ENCODE results near the gene PRSS50.
"Not testable (repeated sequence)": the region's sequence is repeated elsewhere in the genome, so short reads cannot be mapped to it uniquely, and the experiment has no call there.

The PRSS50 gene

DNA sequence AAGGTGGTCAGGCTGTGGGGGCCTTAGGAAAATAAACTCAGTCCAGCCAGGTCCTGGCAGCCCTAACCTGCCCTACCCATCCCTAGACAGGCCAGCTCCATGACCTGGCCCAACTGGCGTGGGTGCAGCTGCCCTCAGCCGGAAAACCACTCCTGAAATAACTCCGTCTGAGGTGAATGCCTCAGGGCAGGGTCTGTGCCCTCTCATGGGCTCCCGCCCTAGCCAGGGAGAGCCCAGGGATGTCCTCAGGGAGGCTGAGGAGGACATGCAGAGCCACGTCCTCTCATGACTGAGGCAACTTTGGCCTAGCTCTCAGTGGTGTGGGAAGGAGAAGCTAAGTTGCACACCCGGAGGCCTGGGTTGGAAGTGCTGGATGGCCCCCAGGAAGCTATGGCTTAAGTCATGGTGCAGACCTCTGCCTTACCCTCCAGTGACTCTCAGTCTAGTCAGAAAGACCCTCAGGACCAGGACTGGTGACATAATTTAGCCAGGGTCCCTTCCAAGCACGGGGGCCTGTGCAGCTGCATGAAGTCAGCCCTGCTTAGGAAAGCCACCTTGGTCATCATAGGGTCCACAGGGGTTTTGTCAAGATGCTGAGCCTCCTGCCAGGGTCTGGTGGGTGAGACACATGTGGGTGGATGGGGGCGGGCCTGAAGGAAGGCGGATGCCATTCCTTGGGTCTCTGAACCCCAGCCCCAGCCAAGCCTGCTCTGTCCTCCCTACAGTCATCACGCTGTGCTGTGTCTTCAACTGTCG lies 9.1 kb downstream of the PRSS50 start:
- no peak for DNase-seq

GRCh38 chr3:46707601-46708011 lies 10.1 kb downstream of the PRSS50 start:
- DNase-seq, result no peak

- no peak for DNase-seq
Observed at GRCh38 chr3:46706771-46707582, 10.7 kb downstream of the PRSS50 start.

DNA sequence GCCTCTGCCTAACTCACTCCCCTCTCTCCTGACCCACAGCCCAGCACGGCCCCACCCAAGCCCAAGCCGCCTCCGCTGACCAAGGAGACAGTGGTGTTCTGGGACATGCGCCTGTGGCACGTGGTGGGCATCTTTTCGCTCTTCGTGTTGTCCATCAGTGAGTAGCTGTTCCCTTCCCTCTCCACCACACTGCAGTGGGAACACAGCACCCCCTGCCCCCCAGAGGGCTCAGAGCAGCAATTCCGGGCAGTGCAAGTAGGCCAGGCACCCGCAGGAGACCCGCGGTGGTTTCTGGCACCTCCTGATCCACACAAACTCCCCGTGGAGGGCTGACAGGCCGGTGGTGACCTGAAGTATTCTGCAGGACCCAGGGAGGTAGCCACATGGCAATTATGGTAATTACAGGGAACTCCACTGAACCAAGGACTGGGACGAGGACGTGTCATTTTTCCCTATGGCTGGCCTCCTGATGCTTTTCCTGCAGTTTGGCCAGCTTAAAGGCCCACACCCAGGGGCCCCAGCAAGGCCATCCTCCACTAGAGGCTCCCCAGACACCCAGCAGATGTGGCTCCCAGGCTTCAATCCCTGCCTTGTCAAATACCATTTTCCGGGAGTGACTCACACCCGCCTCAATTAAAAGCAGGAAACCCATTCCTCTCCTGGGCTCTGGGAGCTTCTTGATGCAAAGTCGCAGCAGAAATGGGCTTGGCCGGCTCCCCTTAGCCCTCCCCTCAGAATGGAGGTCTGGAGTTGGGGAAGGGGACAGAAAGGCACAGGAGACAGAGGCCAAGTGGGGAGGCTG lies 11.7 kb downstream of the PRSS50 start:
- DNase-seq, result no peak

DNA sequence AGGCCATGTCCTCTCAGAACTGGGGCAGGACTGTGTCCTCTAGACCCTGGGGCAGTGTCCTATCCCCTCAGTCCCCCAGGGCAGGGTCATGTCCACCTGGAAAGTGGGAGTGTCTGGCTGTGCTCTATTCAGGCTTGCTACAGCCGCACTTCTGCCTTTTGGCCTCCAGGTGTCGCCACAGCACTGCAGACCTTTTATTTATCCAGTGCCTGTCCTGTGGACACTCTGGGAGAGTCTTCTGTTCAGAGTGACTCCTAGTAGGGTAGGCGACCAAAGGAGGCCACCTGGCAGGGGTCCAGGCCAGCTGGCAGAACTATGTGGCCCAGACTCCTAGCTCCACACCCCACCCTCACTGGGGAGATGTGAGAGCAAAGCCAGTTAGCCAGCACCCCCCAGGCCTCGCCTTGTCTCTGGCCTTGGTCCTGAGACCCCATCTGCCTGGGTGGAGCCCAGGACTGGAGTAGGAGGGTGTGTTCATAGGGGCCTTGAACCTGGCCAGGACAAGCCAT lies 12.6 kb downstream of the PRSS50 start:
- DNase-seq, result peak; percentile 61 to 65

DNA sequence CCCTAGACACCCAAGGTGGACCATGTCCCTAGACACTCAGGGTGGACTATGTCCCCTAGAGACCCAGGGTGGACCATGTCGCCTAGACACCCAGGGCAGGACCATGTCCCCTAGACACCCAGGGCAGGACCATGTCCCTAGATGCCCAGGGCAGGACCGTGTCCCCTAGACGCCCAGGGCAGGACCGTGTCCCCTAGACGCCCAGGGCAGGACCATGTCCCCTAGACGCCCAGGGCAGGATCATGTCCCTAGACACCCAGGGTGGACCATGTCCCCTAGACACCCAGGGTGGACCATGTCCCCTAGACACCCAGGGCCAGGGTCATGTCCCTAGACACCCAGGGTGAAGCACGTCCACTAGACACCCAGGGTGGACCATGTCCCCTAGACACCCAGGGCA lies 13.3 kb downstream of the PRSS50 start:
- not testable (repeated sequence) for DNase-seq

- DNase-seq, result no peak
Observed at GRCh38 chr3:46703013-46703520, 14.6 kb downstream of the PRSS50 start.

DNA sequence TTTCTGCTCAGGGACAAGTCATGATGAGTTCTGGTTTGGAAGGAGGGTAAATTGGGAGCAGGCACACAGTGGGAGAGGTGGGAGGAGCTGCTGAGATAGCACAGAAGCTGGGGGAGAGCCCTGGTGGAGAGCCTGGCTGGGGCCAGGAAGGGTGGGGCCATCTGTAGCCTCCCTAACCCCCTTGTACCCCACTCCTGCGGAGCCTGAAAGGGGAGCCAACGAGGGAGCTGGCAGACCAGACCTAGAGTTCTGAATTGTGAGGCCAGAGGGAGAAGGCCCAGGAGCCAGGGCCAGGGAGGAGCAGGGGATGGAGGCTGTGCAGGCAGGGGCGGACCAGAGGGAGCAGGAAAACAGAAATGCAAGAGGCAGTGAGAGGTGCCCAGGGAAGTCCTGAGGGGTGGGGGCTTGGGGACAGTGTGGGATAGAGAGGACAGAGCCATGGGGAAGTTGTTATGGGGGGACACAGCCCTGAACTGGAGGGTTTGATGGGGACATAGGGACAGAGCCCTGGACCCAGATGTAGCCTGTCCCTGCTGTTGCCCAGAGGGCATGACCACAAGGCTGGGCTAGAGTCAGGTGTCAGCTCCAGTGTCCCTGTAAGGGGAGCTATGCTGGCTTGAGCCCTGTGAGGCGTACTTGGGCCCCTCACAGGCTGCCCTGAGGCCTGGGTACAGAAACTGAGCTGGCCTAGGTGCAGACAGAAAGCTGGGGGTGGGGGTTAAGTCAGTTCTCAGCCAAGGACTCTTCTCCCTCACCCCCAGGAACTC lies 15.2 kb downstream of the PRSS50 start:
- no peak for DNase-seq

DNA sequence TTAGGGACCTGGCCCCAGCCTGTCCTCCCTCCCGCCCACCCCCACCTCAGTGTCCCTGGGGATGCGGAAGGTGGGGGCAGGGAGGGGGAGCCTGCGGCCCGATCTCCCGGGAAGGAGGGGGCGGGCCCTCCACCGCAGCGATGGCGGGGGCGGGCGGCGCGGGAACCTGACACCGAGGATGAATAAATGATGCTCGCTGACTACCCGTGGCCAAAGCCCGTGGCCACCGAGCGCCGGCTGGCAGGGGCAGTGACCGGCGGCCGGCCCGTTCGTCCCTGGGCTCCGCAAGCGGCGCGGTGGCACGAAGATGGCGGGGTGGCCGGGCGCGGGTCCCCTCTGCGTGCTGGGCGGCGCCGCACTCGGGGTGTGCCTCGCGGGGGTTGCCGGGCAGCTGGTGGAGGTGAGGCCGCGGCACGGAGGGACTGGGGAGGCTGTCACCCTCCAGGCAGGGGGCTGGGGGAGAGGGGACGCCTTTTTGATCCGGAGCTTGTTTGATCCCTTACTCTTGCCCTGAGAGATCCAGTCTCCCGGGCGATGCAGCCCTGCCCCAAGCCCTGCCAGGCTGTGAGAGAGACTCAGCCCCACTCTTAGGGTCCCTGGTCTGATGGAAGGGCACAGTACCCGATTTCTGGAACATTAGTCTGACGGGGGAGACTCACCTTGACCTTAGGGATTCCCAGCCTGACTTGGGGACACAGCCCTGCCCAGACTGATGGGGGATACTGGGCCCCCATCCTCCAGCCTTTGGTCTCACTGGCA lies 16.3 kb downstream of the PRSS50 start, which contains the start of gene TMIE:
Gene TMIE, plus strand, starts transcription at position 212 of the 759 bp plus-strand sequence. Its CDS starts 96 bp downstream, at position 308.
- no peak for DNase-seq

DNA sequence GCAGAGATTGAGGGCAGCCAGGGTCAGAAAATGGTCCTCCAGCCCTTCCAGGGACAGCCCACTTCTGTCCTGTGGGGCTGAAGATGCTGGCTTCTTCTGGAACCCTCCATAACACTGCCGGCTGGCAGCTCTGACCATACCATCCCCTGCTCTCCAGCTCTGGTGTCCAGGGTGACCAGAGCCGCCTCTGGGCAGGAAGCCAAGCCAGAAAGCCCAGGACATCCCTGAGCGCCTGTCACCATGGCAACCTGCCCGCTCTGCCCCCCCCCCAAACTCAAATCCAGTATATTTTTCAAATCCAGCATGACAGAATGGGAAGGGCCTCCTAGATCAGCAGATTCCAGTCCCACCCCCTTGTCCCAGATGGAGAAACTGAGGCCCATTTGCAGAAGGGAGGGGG lies 16.9 kb downstream of the PRSS50 start:
- no peak for DNase-seq

GRCh38 chr3:46699676-46700523 lies 17.8 kb downstream of the PRSS50 start:
- DNase-seq, result peak; percentile 43 to 50

- no peak for DNase-seq
Observed at GRCh38 chr3:46695962-46696894, 21.4 kb downstream of the PRSS50 start.

- peak; percentile 89 to 90 for DNase-seq
Observed at GRCh38 chr3:46695177-46695961, 22.3 kb downstream of the PRSS50 start.

- DNase-seq, result no peak
Observed at GRCh38 chr3:46694520-46694919, 23.1 kb downstream of the PRSS50 start.

- DNase-seq, result no peak
Observed at GRCh38 chr3:46693892-46694226, 23.8 kb downstream of the PRSS50 start.

DNA sequence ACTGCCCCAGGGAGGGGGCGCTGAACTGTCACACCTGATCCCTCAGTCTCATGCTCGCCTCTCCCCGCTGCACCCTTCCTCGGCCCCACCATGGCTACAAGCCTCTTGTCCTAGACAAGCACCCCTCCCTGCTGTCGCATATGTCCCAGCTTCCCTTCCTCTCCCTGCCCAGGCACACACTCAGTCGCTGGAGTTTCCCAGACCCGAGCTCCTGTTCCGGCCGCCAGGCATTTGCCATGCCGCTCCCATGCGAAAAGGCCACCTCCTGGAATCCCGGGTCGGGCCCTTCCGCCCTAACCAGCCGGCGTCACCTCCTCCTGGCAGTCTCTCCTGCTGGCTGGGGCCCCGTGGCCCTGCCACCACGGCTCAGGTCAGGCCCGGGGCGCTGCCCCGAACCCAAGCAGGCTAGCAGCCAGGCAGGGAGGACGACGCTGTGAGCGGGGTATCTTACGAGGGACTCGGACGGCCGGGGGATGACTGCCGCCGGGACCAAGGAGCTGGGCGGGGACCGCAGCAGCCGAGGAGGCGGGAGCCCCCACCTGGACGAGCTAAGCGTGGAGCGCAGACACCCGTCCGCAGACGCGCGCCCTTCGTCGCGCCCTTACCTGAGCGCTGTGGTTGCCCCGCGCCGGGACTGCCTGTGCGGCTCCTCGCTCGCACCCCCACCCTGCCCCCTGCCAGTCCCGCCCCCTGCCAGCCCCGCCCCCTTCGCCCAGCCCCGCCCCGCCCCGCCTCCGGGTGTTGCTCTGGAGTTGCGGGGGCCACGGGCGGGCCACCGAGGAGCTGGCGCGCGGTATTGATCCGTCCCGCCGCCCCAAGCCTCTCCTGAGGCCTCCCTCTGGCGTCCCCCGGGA lies 24.4 kb downstream of the PRSS50 start, which contains the start of gene ALS2CL:
Gene ALS2CL, minus strand, starts transcription at position 642 of the 854 bp plus-strand sequence. CDS start 4,239 bp downstream, outside the sequence.
- DNase-seq, result no peak

- DNase-seq, result no peak
Observed at GRCh38 chr3:46692566-46692990, 25.1 kb downstream of the PRSS50 start.
